A673 (cell line): ENCODE measurements around the gene HACD2.

Experiments used
- EZH2 ChIP-seq: fragments of 200-600 bp; sonication (generic); IDR thresholded peaks from 2 replicates; pipeline ENCODE4 v1.6.1; 2017; ENCODE audit warnings: borderline replicate concordance, low read depth, mild to moderate bottlenecking, mixed read lengths, antibody characterized with exemption, low read length; ENCODE audit not compliant: poor library complexity, severe bottlenecking
- TF ChIP-seq, protein P1 (sequence below): fragments of 300-800, 200-600 bp; sonication (generic); conservative IDR thresholded peaks from 2 replicates; pipeline ENCODE4 v1.5.1; 2017; ENCODE audit warnings: low read depth, mild to moderate bottlenecking, antibody characterized with exemption, low read length, moderate library complexity, mixed read lengths

- TF ChIP-seq, protein P1, sequence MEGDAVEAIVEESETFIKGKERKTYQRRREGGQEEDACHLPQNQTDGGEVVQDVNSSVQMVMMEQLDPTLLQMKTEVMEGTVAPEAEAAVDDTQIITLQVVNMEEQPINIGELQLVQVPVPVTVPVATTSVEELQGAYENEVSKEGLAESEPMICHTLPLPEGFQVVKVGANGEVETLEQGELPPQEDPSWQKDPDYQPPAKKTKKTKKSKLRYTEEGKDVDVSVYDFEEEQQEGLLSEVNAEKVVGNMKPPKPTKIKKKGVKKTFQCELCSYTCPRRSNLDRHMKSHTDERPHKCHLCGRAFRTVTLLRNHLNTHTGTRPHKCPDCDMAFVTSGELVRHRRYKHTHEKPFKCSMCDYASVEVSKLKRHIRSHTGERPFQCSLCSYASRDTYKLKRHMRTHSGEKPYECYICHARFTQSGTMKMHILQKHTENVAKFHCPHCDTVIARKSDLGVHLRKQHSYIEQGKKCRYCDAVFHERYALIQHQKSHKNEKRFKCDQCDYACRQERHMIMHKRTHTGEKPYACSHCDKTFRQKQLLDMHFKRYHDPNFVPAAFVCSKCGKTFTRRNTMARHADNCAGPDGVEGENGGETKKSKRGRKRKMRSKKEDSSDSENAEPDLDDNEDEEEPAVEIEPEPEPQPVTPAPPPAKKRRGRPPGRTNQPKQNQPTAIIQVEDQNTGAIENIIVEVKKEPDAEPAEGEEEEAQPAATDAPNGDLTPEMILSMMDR = no peak
- TF ChIP-seq EZH2 = no peak
These were observed 142.7 kb downstream of the HACD2 start for GRCh38 chr3:123442125-123442524.
